CD4-positive, alpha-beta T cell treated with Interleukin-1 beta for 1 hour (primary cell): ENCODE data around the gene NDUFS3.
"Not testable (repeated sequence)": the region's sequence is repeated elsewhere in the genome, so short reads cannot be mapped to it uniquely, and the experiment has no call there.

Experiments used
- DNase-seq, 2 donors: peaks; one replicate each; pipeline ENCODE4 v3.0.0-alpha.2; 2020 to 2022

NDUFS3 gene

DNA sequence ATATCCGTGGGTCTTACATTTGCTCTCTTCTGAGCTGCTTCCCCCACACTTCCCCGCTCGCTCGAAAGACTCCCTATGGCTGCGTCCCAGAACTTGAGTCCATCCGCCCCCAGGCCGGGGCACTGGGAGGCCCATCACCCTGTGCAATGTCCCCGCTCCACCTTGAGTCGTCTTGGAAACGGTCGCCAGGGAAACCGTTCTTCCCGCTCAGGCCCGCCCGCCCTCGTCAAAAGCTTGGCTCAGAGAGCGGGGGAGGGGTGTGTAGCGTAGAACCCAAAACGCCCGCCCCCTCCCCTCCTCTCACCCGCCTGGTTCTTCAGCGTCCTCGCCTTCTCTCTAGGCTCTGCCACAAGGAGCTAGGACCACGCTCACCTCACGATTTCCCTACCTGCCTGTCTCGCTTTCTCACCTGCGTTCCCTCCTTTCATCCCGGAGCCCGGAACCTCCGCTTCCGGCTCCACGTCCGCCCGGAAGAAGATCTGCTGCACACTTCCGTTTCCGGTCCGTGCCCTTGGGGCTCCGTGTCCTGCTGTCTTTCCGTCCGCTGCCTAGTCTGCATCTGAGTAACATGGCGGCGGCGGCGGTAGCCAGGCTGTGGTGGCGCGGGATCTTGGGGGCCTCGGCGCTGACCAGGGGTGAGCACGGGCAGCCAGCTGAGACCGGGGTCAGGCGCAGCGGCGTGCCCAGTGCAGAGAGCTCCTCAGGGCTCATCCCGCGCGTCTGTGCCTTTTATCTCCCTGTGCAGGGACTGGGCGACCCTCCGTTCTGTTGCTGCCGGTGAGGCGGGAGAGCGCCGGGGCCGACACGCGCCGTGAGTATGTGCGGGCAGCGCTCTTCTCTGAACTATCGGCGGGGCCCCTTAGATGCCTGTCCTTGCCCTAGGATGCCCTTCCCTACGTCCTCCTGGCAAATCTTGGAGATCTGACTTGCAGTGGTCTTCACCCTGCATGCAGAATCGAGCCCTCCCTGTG is at the start of gene NDUFS3, which contains the start of gene KBTBD4:
Gene NDUFS3 (plus strand): TSS at position 551 of the 971 bp plus-strand sequence. CDS start 18 bp downstream, at position 569.
Gene KBTBD4 (minus strand): TSS at position 447 of the 971 bp plus-strand sequence. CDS start 19 bp downstream, at position 428.
- peak; percentile 84 to 92 for DNase-seq

DNA sequence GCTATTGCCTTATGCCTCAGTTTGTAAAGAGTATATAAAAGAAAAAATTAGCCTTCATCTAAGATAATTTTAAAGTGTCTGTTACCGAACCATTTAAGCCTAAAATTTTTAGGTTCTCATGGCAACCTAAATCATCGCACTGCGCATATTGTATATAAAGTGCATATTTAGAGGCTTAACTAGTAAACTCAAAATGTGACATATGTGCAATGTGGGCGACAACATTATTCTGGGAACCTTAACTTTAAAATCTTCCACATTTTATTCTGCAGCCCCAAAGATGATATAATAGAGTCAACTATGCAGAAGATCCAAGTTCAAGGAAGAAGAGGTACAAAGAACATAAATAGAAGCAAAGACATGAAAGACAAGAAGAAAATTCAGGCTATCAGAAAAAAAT is 48.9 kb upstream of the NDUFS3 start:
- DNase-seq, result no peak

DNA sequence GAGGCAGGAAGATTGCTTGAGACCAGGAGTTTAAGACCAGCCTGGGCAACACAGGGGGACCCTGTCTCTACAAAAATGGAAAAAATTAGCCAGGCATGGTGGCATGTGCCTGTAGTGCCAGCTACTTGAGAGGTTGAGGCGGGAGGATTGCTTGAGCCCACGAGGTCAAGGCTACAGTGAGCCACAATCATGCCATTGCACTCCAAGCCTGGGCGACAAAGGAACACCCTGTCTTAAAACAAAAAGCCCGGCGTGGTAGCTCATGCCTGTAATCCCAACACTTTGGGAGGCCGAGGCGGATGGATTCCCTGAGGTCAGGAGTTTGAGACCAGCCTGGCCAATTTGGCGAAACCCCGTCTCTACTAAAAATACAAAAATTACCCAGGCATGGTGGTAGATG is 48.2 kb upstream of the NDUFS3 start:
- DNase-seq, result not testable (repeated sequence)

DNA sequence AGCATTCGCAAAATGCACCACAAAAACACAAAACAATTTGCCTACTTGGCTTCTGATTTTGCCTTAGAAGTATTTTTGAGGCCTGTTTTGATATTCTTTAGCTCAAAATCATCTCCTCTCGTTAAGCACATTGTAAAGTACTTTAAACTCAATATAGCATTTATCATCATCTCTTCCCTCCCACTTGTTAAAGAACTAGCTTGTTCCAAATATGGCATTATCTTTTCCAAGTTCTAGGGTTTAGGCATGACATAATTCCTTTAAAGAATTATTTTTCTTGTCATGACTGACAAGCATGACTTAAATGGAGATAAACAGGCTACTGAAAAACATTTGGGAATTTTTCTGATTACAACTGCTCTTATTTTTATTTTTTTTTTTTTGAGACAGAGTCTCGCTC is 47.2 kb upstream of the NDUFS3 start:
- DNase-seq, result no peak

DNA sequence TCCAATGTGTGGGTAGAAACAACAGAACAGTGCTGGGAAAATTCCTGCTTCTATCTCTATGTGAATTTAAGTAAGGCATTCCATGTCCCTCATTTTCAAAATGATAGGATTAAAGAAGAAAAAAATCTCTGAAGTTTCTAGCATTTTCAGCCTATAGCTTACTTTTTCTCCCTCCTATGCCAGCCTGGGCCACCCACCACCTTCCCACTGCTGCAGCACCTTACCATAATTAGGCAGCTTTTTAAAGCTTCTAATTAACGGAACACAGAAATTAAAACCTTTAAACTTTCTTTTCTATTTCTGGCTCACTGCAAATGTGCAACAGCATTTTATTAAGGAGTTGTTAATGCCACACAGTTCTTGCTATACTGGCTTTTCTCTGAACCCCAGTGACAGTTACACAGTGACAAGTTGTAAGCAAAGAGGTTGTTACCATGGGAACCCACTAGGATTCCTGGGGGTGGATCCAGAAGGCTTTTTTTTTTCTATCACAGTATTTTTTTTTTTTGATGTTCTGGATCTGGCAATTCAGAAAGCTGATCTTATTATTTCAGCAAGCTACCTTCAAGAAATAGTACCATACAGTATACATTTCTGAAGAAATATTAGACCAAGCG is 46.2 kb upstream of the NDUFS3 start:
- DNase-seq, result no peak

DNA sequence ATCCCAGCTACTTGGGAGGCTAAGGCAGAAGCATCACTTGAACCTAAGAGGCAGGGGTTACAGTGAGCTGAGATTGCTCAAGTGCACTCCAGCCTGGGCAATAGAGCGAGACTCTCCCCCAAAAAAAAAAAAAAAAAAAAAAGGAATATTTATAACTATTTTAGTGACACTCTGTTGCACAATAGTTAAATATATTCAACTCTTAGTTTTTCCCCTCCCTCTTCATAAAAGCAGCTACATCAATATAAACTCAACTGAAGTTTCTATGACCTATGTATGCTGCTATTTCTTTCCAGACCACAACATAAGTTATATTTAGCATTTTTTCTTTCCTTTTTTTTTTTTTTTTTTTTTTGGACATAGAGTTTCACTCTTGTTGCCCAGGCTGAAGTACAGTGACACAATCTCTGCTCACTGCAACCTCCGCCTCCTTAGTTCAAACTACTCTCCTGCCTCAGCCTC is 45.2 kb upstream of the NDUFS3 start:
- no peak for DNase-seq

DNA sequence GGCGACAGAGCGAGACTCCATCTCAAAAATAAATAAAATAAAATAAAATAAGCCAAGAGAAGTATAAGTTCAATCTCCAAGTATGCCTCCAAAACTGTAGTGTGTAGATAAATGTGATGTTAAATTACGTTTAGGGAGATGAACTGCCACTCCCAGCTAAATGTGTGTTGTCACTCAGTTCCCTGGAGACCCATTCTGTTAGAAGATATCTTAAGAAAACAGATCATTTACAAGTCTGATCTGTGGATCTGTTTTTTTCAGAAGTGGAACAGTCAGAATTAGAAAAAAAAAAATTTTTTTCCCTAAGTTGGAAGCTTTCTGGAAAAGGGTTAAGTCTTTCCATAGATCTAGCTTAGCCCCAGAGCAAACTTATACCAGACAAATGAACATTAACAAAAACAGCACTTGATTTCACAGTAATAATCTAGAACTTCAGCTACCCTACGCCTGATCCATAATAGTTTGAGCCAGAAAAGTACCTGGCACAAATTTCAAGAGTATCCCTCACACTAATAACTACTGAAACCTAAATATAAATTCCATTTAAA is 44.1 kb upstream of the NDUFS3 start:
- DNase-seq, result no peak

DNA sequence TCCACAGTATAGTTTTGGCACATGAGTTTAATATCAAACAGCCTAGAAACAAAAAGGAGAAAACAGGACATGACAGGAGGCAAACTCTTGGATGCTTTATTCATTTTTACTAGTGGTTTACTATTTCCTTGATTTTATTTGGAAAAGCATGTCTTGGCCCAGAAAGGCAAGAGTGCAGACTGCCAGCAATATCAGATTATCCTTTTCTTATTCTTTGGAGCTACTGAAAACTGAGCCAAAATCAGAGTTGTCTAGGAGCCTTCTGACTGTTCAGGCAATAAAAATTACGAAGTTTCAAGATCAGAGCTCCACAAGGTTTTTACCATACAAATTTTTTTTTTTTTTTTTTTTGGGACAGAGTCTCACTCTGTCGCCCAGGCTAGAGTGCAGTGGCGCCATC is 42.0 kb upstream of the NDUFS3 start:
- no peak for DNase-seq

DNA sequence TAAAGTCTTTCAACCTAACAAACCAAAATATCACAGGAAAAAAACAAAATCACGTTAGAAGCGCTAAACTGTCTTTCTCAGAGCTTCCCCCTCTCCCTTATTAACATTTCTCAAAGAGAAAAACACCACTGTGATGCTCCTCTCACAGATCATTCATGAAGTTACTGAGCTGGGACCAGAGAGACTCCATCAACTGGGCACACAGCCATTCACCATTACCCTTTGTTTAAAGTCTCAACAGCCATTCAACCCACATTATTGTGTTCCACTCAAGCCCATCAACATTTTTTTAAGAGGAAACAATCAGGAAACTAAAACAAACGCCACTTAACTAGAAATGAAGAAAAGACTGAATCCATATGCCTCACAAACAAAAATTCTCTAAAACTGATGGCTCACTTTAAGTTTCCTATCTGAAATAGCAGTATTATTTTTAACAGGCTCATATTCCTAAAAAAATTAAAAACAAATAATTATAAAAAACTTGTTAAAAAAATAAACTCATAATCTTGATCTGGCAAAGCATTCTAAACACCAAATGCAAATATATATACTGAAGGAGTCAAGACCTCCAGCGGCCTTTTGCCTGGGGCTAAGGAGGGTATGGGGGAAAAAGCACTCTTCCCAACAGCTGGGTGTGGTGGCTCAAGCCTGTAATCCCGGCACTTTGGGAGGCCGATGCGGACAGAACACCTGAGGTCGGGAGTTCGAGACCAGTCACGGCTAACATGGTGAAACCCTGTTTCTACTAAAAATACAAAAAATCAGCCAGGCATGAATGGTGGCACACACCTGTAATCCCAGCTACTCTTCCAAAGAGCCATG is 39.9 kb upstream of the NDUFS3 start:
- DNase-seq, result no peak

DNA sequence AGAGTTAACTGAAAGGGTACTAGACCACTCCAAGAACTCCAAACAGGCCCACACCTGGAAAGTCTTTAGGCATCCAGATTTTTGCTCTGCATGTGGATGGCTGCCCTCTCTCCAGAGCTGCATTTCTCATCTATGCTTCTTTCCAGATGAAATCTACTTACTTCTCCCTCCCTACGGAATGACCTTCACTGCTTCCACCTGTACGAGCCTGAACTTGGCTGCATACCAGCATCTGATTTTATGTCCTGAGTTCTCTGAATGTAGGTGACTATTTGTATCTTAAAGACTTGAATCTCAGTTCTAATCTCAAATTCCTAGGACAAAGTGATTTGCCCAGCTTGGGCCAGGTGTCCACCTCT is 39.2 kb upstream of the NDUFS3 start:
- no peak for DNase-seq

DNA sequence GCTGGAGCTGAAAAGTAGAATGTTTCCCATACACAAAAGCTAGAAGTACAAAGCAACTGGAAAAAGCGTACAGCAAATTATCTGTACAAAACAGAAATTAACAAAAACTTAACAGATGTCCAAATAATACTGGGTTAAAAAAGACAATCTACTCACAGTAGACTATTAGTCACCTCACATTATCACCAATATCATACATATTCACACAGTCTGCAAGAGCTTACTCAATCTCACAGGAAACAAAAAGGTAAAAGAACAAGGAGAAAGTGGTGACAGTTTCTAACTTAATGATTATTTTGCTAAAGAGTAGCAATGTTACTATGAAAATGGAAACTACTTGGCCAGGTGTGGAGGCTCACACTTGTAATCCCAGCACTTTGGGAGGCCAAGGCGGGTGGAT is 37.8 kb upstream of the NDUFS3 start:
- DNase-seq, result no peak

DNA sequence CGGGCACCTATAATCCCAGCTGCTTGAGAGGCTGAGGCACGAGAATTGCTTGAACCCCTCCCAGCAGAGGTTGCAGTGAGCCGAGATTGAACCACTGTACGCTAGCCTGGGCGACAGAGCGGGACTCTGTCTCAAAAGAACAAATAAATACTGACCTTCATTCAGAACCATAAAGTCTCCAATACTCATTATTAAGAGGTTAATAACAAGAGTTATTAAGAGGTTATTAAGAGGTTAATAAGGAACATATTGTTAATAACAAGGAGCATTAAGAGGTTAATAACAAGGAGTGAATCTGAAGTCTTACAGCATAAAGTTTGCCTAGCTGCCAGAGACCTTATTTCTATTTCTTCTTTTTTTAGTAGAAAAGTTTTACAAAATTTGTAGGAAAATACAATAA is 33.6 kb upstream of the NDUFS3 start:
- no peak for DNase-seq

DNA sequence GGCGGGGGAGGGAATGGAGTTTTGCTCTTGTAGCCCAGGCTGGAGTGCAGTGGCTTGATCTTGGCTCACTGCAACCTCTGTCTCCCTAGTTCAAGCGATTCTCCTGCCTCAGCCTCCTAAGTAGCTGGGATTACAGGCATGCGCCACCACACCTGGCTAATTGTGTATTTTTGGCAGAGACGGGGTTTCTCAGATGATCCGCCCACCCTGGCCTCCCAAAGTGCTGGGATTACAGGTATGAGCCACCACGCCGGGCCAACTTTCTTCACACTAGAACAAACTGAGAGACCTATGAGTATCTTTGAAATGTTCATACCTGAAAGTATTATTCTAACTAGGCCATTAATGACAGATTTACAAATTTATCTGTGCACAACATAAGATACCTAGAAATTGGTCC is 32.6 kb upstream of the NDUFS3 start:
- not testable (repeated sequence) for DNase-seq

DNA sequence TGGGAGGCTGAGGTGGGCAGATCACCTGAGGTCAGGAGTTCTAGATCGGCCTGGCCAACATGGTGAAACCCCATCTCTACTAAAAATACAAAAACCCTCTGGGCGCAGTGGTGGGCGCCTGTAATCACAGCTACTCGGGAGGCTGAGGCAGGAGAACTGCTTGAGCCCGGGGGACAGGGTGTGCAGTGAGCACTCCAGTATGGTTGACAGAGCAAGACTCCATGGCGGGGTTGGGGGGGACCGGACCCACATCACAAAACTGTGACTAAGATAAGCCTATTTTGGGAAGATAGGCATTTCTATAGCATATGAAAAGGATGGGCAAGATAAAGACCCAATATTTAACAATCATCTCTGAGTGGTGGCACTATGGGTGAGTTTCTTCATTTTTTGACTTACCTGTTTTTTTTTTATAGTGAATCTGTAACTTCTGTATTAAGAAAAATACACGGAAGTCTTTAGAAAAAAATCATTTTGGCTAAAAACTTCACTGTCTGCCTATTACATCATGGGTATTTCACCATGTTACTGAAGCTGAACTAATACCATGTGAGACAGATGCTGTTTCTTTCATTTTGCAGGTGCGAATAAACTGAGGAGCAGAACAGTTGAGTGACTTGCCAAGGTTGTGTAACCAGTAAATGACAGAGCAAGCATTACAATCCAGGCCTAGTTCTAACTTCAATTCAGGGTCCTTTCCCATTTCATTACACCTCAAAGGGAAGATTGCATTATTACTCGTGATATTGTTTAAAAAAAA is 28.4 kb upstream of the NDUFS3 start:
- DNase-seq, result no peak

DNA sequence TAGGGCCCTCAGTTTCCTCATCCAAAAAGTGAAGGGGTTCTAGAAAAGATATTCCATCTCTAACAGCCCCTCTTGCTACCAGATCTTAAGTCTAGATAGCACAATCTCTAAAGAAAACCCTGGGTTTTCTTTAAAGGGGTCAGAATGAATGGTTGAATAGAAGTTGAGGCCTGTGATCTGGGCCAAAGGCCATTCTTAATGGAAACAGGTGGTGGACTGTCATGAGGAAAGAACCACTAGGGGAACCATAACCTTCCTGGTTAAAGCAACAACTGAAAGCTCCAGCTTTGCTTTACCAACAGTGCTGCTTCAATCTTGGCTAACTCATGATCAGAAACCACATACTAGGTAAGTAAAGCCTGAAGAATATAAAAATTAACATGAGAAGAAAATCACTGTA is 27.8 kb upstream of the NDUFS3 start:
- DNase-seq, result peak in 1 of 2 donors; percentile 29

DNA sequence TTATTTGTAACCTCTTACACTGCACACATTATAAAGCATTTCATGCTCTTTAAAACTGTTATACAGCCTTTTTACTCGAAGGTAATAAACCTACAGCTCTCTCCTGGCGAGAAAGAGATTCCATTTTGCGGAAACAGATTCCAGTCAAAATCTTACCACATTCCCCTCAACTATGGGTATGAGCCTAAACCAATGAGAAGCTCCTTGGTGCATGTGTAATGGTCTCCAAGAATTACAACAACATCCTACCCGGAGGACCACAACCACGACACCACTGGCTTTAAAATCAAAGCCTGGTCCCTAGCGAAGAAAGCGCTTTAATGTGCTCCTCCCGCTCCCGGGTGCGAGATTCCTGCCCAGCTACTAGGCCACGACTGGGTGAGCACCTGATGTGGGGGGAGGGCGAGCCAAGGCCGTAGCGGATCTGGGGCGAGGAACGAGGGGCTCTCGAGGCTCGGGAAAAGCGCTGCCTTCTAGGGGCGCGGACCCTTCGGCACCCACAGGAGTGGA is 26.8 kb upstream of the NDUFS3 start:
- no peak for DNase-seq

DNA sequence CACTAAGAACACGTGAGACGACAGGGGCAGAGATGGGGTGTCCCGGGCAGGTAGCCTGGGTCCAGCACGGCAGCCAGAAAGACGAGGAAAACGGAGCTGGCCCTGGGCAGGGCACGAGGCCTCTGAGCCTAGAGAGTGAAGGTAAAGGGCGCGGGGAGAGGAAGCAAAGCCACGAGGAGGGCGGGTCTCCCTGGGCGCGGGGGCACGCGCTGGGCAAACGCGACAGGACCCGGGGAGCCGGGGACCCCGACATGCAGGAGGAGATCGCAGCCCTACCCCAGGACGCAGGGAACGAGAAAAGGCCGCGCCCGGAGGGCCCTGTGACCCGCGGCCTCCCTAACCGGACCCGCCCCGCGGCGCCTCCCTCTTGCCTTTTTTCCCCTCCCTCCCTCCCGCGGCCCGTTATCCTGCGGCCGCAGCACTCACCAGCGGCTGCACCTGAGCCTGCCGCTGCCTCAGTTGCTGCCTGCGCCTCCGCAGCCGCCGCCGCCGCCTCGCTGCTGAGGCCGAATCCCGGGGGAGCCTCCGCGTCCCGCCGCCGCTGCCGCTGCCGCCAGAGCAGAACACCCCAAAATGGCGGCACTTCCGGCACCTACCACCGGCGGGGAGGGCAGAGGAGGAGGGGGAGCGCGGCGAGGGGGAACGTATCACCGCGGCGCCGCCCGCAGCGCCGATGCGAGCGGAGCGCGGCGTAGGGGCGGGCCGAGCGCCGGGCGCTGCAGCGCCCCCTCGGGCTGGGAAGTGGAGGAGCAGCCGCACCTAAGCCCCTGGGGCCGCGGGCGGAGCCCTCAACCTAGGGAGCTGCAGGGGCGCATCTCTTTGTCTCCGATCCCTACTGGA is 26.1 kb upstream of the NDUFS3 start, which contains the start of gene CELF1:
Gene CELF1 (minus strand): TSS at position 567 of the 840 bp plus-strand sequence. CDS start 53,609 bp downstream, outside the sequence.
- peak; percentile 92 for DNase-seq

DNA sequence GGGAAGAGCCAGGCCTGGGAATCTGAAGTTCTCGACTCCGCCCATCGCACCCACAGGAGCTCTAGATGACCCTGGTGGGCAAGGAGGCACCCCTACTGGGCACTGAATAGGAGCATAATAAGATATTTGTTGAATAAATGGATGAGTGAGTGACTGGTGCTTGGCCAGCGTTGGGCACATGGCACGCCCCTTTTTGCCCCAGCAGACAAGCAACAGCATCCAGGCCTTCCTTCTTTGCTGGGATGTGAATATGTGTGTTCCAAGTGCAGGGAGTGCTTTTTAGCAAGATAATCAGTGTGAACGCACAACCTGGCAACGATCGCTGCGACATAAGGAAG is 25.5 kb upstream of the NDUFS3 start:
- DNase-seq, result no peak

DNA sequence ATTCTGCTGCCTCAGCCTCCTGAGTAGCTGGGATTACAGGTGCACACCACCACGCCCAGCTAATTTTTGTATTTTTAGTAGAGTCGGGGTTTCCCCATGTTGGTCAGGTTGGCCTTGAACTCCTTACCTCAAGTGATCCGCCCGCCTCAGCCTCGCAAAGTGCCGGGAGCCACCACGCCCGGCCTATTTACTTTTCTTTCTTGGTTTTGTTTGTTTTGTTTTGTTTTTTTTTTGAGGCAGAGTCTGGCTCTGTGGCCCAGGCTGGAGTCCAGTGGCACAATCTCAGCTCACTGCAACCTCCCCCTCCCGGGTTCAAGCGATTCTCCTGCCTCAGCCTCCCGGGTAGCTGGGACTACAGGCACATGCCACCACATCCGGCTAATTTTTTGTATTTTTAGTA is 21.9 kb upstream of the NDUFS3 start:
- DNase-seq, result not testable (repeated sequence)

DNA sequence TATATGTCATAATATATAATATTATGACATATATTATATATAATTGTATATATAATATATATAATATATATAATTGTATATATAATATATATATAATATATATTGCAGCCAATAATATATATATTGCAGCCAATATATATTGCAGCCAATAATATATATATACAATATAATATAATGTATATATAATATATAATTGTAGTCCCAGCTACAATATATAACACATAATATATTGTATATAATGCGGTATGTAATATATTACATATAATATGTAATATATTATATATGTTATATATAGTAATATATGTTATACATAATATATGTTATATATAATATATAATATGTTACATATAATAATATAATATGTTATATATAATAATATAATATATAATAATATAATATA is 20.2 kb upstream of the NDUFS3 start:
- DNase-seq, result no peak

DNA sequence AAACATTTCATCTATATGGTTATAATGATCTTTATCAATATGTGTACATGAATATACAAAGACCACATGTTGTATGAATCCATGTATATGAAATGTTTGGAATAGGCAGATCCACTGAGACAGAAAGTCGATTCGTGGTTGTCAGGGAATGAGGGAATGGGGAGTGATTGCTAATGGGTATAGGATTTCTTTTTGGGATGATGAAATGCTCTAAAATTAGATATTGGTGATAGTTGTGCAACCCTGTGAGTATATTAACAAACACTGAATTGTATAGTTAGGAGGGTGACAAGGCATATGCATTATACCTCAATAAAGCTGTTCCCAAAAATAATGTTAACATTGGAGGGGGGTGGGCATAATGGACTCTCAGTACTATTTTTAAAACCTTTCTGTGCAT is 18.4 kb upstream of the NDUFS3 start:
- no peak for DNase-seq
